Memory B cell (primary cell): ENCODE results near the gene SIRT3.

Source experiments
- ATAC-seq: fragments of 150-1000 bp; cut with Tn5 transposase; 2 replicates; pipeline ENCODE4 v1.10.0; 2021; ENCODE audit warnings: low read depth, mild to moderate bottlenecking, moderate library complexity
- DNase-seq, 2 donors: peaks; one replicate each; pipeline ENCODE4 v3.0.0; 2022; ENCODE audit warnings: low spot score in 2 of 2
- H3K27ac Mint-ChIP-seq: one replicate; pipeline ENCODE4 v1.8.0; 2022; ENCODE audit warnings: mild to moderate bottlenecking, moderate library complexity, mixed read lengths
- H3K27me3 Mint-ChIP-seq: one replicate; pipeline ENCODE4 v1.8.0; 2022; ENCODE audit warnings: mixed read lengths
- H3K36me3 Mint-ChIP-seq: one replicate; pipeline ENCODE4 v1.8.0; 2022; ENCODE audit warnings: mild to moderate bottlenecking, mixed read lengths
- H3K4me1 Mint-ChIP-seq: one replicate; pipeline ENCODE4 v1.8.0; 2022; ENCODE audit warnings: mixed read lengths
- H3K4me3 Mint-ChIP-seq: one replicate; pipeline ENCODE4 v1.8.0; 2022; ENCODE audit warnings: mild to moderate bottlenecking, moderate library complexity, mixed read lengths
- H3K9me3 Mint-ChIP-seq: one replicate; pipeline ENCODE4 v1.8.0; 2022; ENCODE audit warnings: mixed read lengths

The SIRT3 gene

GRCh38 chr11:235997-236773, at the start of gene SIRT3:
TSS of gene SIRT3 (minus strand) at chr11:236342. CDS start at chr11:236328, 14 bp downstream.
- Mint-ChIP-seq H3K9me3 (no peaks in the 10 kb centered on the region), H3K27ac (peak within 1 kb of the TSS; percentile 99), H3K27me3 (no peaks in the 10 kb centered on the region), H3K4me1 (peaks cover 13% of the 10 kb centered on the region), H3K36me3 (peaks cover 3% of the 10 kb centered on the region), H3K4me3 (peak within 1 kb of the TSS; percentile 93)
- ATAC-seq (peak; percentile 86), DNase-seq (peak; percentile 75 to 81)

DNA sequence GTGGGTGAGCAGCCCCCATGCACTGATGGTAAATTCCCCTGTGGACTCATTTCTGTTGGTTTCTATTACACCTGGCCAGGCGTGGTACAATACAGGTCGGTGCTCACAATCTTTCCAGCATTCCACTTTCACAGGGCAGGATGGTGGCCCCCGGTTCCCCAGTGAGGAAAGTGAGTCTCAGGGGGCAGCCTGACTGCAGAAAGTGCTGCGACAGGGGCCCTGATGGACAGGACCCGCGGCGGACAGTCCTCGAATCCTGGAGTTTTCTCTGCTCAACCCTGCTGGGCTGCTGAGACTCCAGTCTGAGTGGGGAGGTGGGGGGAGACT, 49.7 kb upstream of the SIRT3 start:
- peaks cover 24% of the 10 kb centered on the region for H3K27me3 Mint-ChIP-seq
- ATAC-seq: no peak
- no peak for DNase-seq
- H3K27ac Mint-ChIP-seq: no peak overlapping the region
- peaks cover 2% of the 10 kb centered on the region for H3K36me3 Mint-ChIP-seq
- no peaks in the 10 kb centered on the region for H3K9me3 Mint-ChIP-seq
- H3K4me3 Mint-ChIP-seq: no peak overlapping the region
- H3K4me1 Mint-ChIP-seq: peaks cover 33% of the 10 kb centered on the region

DNA sequence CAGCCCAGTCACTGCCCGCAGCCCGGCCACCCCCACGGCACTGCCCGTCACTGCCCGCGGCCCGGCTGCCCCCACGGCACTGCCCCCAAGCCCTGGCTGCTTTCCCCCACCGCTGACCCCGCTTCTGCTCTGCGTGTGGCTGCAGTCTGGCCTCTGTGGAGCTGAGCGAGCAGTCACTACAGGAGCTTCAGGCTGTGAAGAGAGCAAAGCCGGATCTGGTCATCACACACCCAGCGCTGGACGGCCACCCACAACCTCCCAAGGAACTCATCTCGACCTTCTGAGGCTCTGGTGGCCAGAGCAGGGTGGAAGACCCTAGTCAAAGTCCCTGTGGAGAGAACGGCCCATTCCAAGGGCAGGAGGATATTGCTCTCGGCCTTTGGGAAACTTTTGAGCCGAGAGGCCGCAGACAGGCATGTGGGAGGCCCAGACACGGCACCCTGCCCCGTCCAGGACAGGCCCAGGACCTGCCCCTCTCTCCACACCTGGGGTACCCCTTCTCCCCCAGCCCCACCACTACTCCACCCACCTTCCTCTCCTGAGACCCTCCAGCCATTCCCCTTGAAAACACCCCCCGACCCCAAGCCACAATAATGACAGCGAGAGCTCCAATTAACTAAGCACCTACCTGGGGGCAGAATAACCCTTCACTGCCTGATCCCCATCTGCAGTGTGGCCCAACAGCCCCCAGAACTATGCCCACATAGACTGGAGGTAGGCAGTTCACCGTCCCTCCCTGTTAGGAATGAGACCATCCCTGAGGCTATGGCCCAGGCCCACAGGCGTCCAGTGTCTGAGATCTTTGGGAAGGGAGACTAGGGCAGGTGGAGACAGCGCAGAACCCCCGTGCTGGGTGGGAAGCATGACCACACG, 49.1 kb upstream of the SIRT3 start:
- ATAC-seq (no peak), DNase-seq (no peak)
- H3K27ac Mint-ChIP-seq: no peak overlapping the region
- H3K9me3 Mint-ChIP-seq: no peaks in the 10 kb centered on the region
- peaks cover 31% of the 10 kb centered on the region for H3K4me1 Mint-ChIP-seq
- peaks cover 2% of the 10 kb centered on the region for H3K36me3 Mint-ChIP-seq
- no peak overlapping the region for H3K4me3 Mint-ChIP-seq
- peaks cover 24% of the 10 kb centered on the region for H3K27me3 Mint-ChIP-seq

DNA sequence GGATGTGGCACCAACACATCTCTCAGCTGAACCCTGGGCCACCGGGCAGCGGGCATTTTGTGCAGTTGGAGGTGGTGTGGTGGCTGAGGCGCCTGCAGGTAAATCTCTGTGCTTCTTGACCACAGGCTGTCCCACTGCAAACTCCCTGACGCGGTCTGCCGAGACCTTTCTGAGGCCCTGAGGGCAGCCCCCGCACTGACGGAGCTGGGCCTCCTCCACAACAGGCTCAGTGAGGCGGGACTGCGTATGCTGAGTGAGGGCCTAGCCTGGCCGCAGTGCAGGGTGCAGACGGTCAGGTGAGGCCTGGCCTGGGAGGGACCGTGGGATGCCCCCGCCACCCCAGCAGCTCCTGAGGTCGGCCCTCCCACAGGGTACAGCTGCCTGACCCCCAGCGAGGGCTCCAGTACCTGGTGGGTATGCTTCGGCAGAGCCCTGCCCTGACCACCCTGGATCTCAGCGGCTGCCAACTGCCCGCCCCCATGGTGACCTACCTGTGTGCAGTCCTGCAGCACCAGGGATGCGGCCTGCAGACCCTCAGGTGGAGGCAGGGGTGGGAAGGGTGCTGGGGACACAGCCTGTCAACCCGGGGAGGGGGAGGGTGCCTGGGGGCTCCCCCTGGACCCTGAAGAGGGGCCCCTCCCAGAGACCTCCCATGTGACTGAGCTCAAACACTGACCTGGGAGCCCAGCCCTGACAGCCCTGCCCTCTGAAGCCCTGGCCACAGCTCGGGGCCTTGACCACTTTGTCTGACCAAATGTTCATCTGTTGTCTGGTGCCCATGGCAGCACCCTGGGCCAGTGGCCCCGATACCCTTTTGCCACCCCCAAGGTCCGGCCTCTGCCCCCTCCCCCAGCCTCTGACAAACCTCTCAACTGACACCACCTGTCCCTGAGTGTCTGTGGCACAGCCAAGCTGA, 48.2 kb upstream of the SIRT3 start:
- Mint-ChIP-seq H3K4me3 (no peak overlapping the region), H3K27ac (no peak overlapping the region), H3K27me3 (peaks cover 26% of the 10 kb centered on the region), H3K4me1 (peaks cover 30% of the 10 kb centered on the region), H3K9me3 (no peaks in the 10 kb centered on the region), H3K36me3 (peaks cover 2% of the 10 kb centered on the region)
- ATAC-seq (no peak), DNase-seq (no peak)

- no peak overlapping the region for H3K4me3 Mint-ChIP-seq
- H3K36me3 Mint-ChIP-seq: peaks cover 2% of the 10 kb centered on the region
- H3K27me3 Mint-ChIP-seq: peaks cover 26% of the 10 kb centered on the region
- peaks cover 30% of the 10 kb centered on the region for H3K4me1 Mint-ChIP-seq
- no peak overlapping the region for H3K27ac Mint-ChIP-seq
- H3K9me3 Mint-ChIP-seq: no peaks in the 10 kb centered on the region
- no peak for ATAC-seq
- DNase-seq: no peak
Measured at GRCh38 chr11:283405-284104, 47.4 kb upstream of the SIRT3 start.

GRCh38 chr11:282630-283360, 46.7 kb upstream of the SIRT3 start:
- Mint-ChIP-seq H3K4me1 (peaks cover 27% of the 10 kb centered on the region), H3K4me3 (no peak overlapping the region), H3K9me3 (no peaks in the 10 kb centered on the region), H3K27me3 (peaks cover 26% of the 10 kb centered on the region), H3K36me3 (peaks cover under 1% of the 10 kb centered on the region), H3K27ac (no peak overlapping the region)
- ATAC-seq (no peak), DNase-seq (no peak)

- Mint-ChIP-seq H3K36me3 (no peaks in the 10 kb centered on the region), H3K27me3 (peaks cover 24% of the 10 kb centered on the region), H3K9me3 (no peaks in the 10 kb centered on the region), H3K4me1 (peaks cover 22% of the 10 kb centered on the region), H3K4me3 (peak overlapping the region; percentile 73), H3K27ac (no peak overlapping the region)
- DNase-seq: no peak
- ATAC-seq: no peak
Measured at GRCh38 chr11:282171-282570, 46.0 kb upstream of the SIRT3 start.

DNA sequence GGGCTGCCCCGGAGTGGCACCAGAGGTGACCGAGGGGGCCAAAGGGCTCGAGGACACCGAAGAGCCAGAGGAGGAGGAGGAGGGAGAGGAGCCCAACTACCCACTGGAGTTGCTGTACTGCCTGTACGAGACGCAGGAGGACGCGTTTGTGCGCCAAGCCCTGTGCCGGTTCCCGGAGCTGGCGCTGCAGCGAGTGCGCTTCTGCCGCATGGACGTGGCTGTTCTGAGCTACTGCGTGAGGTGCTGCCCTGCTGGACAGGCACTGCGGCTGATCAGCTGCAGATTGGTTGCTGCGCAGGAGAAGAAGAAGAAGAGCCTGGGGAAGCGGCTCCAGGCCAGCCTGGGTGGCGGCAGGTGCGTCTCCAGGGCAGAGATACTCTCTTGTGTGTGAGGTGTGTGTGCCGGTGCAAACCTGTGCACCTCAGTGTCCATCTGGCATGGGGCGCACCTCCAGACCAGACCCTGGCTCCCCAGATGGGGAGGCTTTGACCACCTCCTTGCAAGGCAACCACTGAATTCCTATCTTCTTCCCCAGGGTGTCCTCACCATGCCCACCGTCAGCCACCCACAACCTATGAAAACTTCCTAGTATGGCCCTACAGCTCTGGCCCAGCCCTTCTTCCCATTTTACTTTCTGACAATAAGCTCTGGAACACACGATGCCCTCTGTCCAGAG, 45.5 kb upstream of the SIRT3 start:
- H3K9me3 Mint-ChIP-seq: peaks cover 1% of the 10 kb centered on the region
- no peak overlapping the region for H3K27ac Mint-ChIP-seq
- peaks cover 3% of the 10 kb centered on the region for H3K36me3 Mint-ChIP-seq
- H3K4me1 Mint-ChIP-seq: peaks cover 18% of the 10 kb centered on the region
- no peak for DNase-seq
- no peak for ATAC-seq
- H3K4me3 Mint-ChIP-seq: peak overlapping the region; percentile 73
- H3K27me3 Mint-ChIP-seq: peaks cover 21% of the 10 kb centered on the region

DNA sequence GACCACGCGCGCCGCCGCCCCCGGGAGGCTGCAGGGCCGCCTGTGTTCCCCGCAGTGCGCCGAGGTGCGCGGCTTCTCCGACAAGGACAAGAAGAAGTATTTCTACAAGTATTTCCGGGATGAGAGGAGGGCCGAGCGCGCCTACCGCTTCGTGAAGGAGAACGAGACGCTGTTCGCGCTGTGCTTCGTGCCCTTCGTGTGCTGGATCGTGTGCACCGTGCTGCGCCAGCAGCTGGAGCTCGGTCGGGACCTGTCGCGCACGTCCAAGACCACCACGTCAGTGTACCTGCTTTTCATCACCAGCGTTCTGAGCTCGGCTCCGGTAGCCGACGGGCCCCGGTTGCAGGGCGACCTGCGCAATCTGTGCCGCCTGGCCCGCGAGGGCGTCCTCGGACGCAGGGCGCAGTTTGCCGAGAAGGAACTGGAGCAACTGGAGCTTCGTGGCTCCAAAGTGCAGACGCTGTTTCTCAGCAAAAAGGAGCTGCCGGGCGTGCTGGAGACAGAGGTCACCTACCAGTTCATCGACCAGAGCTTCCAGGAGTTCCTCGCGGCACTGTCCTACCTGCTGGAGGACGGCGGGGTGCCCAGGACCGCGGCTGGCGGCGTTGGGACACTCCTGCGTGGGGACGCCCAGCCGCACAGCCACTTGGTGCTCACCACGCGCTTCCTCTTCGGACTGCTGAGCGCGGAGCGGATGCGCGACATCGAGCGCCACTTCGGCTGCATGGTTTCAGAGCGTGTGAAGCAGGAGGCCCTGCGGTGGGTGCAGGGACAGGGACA, 44.8 kb upstream of the SIRT3 start:
- peaks cover 21% of the 10 kb centered on the region for H3K4me1 Mint-ChIP-seq
- no peak overlapping the region for H3K27ac Mint-ChIP-seq
- peaks cover 3% of the 10 kb centered on the region for H3K9me3 Mint-ChIP-seq
- H3K4me3 Mint-ChIP-seq: peak overlapping the region; percentile 73
- ATAC-seq (peak; percentile 53), DNase-seq (no peak)
- peaks cover 5% of the 10 kb centered on the region for H3K36me3 Mint-ChIP-seq
- H3K27me3 Mint-ChIP-seq: peaks cover 21% of the 10 kb centered on the region

GRCh38 chr11:279966-280705, 44.0 kb upstream of the SIRT3 start:
- peak overlapping the region; percentile 85 for H3K4me3 Mint-ChIP-seq
- peaks cover 26% of the 10 kb centered on the region for H3K4me1 Mint-ChIP-seq
- H3K9me3 Mint-ChIP-seq: peaks cover 3% of the 10 kb centered on the region
- peak overlapping the region; percentile 53 for H3K27ac Mint-ChIP-seq
- ATAC-seq (peak; percentile 84), DNase-seq (no peak)
- H3K27me3 Mint-ChIP-seq: peaks cover 21% of the 10 kb centered on the region
- H3K36me3 Mint-ChIP-seq: peaks cover 5% of the 10 kb centered on the region
